GM12801 (cell line): ENCODE data around the gene PRPF40A.

Source experiments
- TF ChIP-seq, protein P1 (sequence below): IDR thresholded peaks from one replicate; pipeline ENCODE4 v1.5.1; 2011; ENCODE audit warnings: control low read depth; ENCODE audit not compliant: insufficient read length; ENCODE audit errors: extremely low read depth

Gene PRPF40A

DNA sequence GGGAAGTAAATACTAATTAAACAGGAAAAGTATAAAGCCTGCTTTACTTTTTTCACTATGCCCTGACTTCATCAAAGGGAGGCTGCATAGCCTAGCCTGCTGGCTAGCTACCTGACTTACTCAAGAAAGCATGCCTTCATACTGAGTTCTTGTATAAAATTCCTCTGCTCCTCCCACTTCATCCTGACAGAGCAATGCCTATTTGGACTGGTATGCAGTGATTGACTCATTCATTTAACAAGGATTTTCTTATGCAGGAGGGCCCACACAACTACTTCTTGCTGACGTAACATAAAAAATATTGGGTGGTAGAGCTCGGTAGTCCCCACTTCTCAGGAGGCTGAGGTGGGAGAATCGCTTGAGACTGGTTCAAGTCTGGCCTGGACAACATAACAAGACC, 70.5 kb downstream of the PRPF40A start:
- TF ChIP-seq, protein P1, sequence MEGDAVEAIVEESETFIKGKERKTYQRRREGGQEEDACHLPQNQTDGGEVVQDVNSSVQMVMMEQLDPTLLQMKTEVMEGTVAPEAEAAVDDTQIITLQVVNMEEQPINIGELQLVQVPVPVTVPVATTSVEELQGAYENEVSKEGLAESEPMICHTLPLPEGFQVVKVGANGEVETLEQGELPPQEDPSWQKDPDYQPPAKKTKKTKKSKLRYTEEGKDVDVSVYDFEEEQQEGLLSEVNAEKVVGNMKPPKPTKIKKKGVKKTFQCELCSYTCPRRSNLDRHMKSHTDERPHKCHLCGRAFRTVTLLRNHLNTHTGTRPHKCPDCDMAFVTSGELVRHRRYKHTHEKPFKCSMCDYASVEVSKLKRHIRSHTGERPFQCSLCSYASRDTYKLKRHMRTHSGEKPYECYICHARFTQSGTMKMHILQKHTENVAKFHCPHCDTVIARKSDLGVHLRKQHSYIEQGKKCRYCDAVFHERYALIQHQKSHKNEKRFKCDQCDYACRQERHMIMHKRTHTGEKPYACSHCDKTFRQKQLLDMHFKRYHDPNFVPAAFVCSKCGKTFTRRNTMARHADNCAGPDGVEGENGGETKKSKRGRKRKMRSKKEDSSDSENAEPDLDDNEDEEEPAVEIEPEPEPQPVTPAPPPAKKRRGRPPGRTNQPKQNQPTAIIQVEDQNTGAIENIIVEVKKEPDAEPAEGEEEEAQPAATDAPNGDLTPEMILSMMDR, result no peak

DNA sequence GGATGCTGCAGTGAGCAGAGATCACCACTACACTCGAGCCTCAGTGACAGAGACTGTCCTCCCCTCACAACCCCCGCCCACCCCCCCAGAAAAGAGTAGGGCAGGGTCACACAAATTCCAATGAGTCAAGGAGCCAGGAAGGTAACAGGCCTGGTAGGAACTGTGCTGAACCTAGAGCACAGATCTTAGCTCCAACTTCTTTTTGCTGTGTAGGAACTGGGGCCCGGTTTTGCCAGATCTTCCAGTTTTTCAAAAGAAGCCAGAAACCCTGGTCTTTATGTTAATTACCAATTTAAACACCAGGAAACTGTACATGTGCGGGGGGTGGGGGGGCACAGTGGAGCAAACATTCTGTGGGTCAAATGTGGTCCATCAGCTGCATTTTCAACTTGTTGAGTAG, 71.0 kb downstream of the PRPF40A start:
- TF ChIP-seq, protein P1, result no peak

DNA sequence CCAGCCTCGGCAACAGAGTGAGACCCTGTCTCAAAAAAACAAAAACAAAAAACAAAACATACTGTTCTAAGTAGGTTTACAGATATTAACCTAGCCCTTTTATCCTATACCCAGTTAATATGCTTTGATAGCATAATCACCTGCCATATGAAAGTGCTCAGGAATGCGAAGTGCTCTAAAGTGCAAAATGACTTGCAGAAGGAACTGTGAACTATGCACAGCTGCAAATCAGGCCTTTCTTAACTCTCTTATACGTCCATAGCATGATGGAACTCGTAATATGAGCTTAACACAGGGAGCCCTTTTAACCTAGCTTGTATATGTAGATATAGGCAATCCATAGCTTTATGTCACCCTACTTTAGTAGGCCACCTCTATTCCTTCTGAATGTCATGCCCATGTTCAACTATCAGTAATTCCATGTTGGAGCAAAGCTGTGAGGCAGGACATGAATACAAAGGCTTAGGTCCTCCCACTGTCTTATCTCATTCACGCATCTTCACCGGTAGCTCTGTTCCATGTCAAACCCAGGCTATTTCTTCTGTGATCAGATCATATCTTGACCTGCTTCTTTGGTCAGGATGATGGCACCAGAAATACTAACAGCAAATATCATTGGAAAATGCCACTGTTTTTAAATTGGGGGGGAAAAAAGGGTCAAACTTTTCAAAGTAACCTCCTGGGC, 72.9 kb downstream of the PRPF40A start:
- TF ChIP-seq, protein P1, result no peak

DNA sequence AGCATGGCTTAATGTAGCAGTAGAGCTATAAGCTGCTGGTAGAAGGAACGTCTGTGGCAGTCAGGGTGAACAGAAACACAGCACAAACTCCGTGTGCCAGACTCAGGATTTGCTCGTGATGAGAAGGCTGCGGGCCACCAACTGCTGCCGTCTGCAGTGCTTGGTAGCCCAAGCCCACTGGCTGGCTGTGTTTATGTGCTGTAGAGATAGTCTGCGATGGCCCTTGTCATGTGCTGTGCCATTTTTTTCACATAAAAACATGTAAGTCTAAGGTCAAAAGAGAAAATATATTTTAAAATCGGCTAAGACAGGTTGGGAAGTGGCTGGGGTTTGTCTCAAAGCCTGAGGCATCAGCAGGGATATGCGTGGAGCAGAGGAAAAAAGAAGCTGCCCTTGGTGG, 78.7 kb downstream of the PRPF40A start:
- TF ChIP-seq, protein P1, result no peak

DNA sequence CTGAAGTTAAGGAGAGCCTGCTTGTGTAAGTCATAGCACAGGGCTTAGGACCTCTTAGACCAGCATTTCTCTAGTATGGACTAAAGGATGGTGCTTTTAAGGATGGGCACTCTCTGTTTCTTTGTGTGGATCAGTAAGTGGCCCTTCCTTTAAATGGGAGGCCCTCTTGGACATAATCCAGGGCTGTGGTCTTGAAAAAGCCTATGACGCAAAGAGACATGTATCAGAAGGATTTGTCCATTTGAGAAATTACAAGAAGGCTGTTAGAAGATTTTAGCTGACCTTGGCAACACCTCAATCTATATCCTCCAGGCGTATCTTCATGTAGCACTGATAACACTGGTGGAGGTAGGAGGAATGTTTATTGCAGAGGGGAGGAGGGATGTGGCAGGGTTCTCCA, 79.2 kb downstream of the PRPF40A start:
- TF ChIP-seq, protein P1, result no peak

DNA sequence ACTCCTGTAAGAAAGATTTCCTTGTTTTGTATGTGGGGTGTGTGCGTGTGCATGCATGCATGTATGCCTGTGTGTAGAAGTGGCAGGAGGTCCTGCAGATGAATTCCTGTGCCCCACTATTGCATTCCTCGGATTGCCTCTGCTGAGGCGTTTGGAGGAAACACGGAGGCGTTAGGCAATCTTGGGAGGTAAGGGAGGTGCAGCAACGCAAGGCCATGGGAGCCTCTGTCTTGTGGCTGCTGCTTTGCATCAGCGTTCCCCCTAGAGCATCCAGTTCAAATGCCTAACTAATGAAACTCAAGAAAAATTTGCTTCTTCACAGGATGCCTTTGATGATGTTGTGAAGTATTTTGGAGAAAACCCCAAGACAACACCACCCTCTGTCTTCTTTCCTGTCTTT, 80.0 kb downstream of the PRPF40A start:
- TF ChIP-seq, protein P1, result no peak

DNA sequence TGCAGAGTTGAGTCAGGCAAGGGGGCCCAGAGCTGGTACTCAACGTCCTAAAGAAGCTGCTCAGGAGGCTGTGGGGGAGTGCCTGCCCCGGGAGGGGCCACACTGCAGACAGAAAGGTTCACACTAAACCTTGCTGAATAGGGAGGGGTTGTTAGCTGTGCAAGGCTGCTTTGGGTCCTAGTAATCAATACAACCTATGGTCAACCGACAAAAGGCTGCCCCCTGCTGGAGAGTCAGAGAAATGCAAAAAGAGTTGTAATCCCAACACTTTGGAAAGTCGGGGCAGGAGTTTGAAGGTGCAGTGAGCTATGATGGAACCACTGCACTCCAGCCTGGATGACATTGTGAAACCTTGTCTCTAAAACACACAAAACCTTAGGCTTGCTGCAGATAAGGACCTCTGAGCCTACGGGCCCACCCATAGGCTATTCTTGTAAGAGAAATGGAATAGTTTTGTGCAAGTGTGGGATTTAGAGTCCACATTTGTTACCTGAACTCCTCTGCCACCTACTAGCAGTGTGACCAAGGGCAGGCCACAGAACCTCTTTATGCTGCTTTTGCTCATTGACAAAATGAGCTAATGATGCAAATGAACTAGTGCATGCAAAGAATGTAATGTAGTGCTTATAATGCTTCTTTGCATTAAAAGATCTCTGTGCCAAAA, 81.5 kb downstream of the PRPF40A start:
- TF ChIP-seq, protein P1, result no peak
